Endodermal cell (in vitro differentiated cells): ENCODE results near the gene AQP7. TPM values are rescaled to one million over a fixed set of nuclear protein-coding genes. Genes with fewer than 3 reads are reported as not detected.
"Not testable (repeated sequence)": the region's sequence is repeated elsewhere in the genome, so short reads cannot be mapped to it uniquely, and the experiment has no call there.

Experiments used
- DNase-seq: peaks from one replicate; pipeline ENCODE4 v3.0.0-alpha.2; 2017
- H3K27ac ChIP-seq: 2 replicates; pipeline ENCODE4 v1.5.1; 2013; ENCODE audit warnings: mild to moderate bottlenecking, low read depth, low read length, moderate library complexity
- H3K27me3 ChIP-seq: 2 replicates; pipeline ENCODE4 v1.6.1; 2013; ENCODE audit warnings: mild to moderate bottlenecking, low read length, moderate library complexity; ENCODE audit not compliant: insufficient read depth, control insufficient read depth, poor library complexity, severe bottlenecking
- H3K36me3 ChIP-seq: 2 replicates; pipeline ENCODE4 v1.7.0; 2013; ENCODE audit warnings: mild to moderate bottlenecking, low read length, moderate library complexity; ENCODE audit not compliant: control insufficient read depth, insufficient read depth
- H3K4me1 ChIP-seq: one replicate; pipeline ENCODE4 v1.7.0; 2013; ENCODE audit warnings: low read length; ENCODE audit not compliant: control insufficient read depth, insufficient read depth
- H3K4me3 ChIP-seq: 2 replicates; pipeline ENCODE4 v1.5.1; 2013; ENCODE audit warnings: mild to moderate bottlenecking, low read length, moderate library complexity
- H3K9ac ChIP-seq: 2 replicates; pipeline ENCODE4 v1.6.1; 2013; ENCODE audit warnings: mild to moderate bottlenecking, low read length, moderate library complexity; ENCODE audit not compliant: poor library complexity, severe bottlenecking; ENCODE audit errors: extremely low read depth
- H3K9me3 ChIP-seq: 2 replicates; pipeline ENCODE4 v1.6.1; 2013; ENCODE audit warnings: mild to moderate bottlenecking, low read length, moderate library complexity; ENCODE audit not compliant: control insufficient read depth
- H3K27ac Mint-ChIP-seq: 2 replicates; pipeline ENCODE4 v1.8.0; 2020; ENCODE audit warnings: mixed read lengths
- H3K27me3 Mint-ChIP-seq: 2 replicates; pipeline ENCODE4 v1.8.0; 2021; ENCODE audit warnings: mild to moderate bottlenecking, mixed read lengths; ENCODE audit not compliant: insufficient read depth
- H3K36me3 Mint-ChIP-seq: 2 replicates; pipeline ENCODE4 v1.8.0; 2020; ENCODE audit warnings: low read depth, mixed read lengths
- H3K4me1 Mint-ChIP-seq: 2 replicates; pipeline ENCODE4 v1.8.0; 2020; ENCODE audit warnings: mixed read lengths
- H3K4me3 Mint-ChIP-seq: 2 replicates; pipeline ENCODE4 v1.8.0; 2020; ENCODE audit warnings: mild to moderate bottlenecking, moderate library complexity, mixed read lengths
- H3K9me3 Mint-ChIP-seq: 2 replicates; pipeline ENCODE4 v1.8.0; 2020; ENCODE audit warnings: mild to moderate bottlenecking, mixed read lengths
- CTCF ChIP-seq: fragments of 200-600 bp; sonication (generic); conservative IDR thresholded peaks from 2 replicates; pipeline ENCODE4 v1.5.0; 2021; ENCODE audit warnings: antibody characterized with exemption, mild to moderate bottlenecking
- WGBS, 2 experiments: methylation state at CpG; one replicate each; pipeline versions ENCODE4 v1.1.5 to v1.1.7; 2013; ENCODE audit warnings: missing lambda C conversion rate in 2 of 2, mixed read lengths in 1 of 2; ENCODE audit not compliant: insufficient coverage in 1 of 2, insufficient read length in 1 of 2; 5-methylcytosine and 5-hydroxymethylcytosine counted together
- total RNA-seq, 2 donors: library from RNA; stranded (reverse); fragmentation: NEBNext Ultra II Directional in 1 of 2; extraction: Animal tissue kit (Norgen Biotek cat#: 25700) in 1 of 2; gene quantifications; 2 replicates in 1 of 2; 3 replicates in 1 of 2; pipeline ENCODE4 v1.2.1, GENCODE V29; 2021

AQP7 gene
- total RNA-seq, 2 donors from 2014 or later, result 0.38 TPM; not detected in 1

- not testable (repeated sequence) for H3K9me3 Mint-ChIP-seq, H3K4me1 ChIP-seq, H3K4me1 Mint-ChIP-seq, H3K27ac ChIP-seq, H3K36me3 Mint-ChIP-seq, H3K9ac ChIP-seq, H3K36me3 ChIP-seq, H3K4me3 Mint-ChIP-seq, H3K27me3 ChIP-seq, H3K27me3 Mint-ChIP-seq, H3K9me3 ChIP-seq, H3K27ac Mint-ChIP-seq, H3K4me3 ChIP-seq, DNase-seq
- WGBS, 2 experiments, result 86% methylated on average over 2 of the region's 4 CpGs; no CpG with 5 or more reads in 1 of the 2 experiments
Measured at GRCh38 chr9:33397801-33398200, 4.6 kb downstream of the AQP7 start.

GRCh38 chr9:33395159-33395879 lies 7.0 kb downstream of the AQP7 start:
- not testable (repeated sequence) for H3K9me3 ChIP-seq, H3K4me3 Mint-ChIP-seq, H3K36me3 Mint-ChIP-seq, H3K4me3 ChIP-seq, H3K27ac Mint-ChIP-seq, H3K9ac ChIP-seq, DNase-seq, H3K27me3 ChIP-seq, H3K27ac ChIP-seq, H3K4me1 ChIP-seq, H3K36me3 ChIP-seq, H3K27me3 Mint-ChIP-seq, H3K9me3 Mint-ChIP-seq
- 86 to 93% methylated on average over 11 to 15 of the region's 15 CpGs for WGBS, 2 experiments
- peaks cover 14% of the 10 kb centered on the region for H3K4me1 Mint-ChIP-seq

- H3K4me3 Mint-ChIP-seq, H3K27ac Mint-ChIP-seq, H3K9ac ChIP-seq, H3K36me3 ChIP-seq, H3K27me3 Mint-ChIP-seq, H3K27ac ChIP-seq, H3K9me3 Mint-ChIP-seq, H3K9me3 ChIP-seq, H3K4me3 ChIP-seq, H3K4me1 ChIP-seq, H3K27me3 ChIP-seq, H3K36me3 Mint-ChIP-seq, DNase-seq: not testable (repeated sequence)
- WGBS, 2 experiments, result 95 to 100% methylated on average over 3 of the region's 3 CpGs
- peaks cover 14% of the 10 kb centered on the region for H3K4me1 Mint-ChIP-seq
Measured at GRCh38 chr9:33393986-33394385, 8.4 kb downstream of the AQP7 start.

- no peak for TF ChIP-seq CTCF
- no peak for DNase-seq
- no peak overlapping the region for H3K4me3 Mint-ChIP-seq
- H3K27ac ChIP-seq, result no peak overlapping the region
- H3K27me3 ChIP-seq, result no peaks in the 10 kb centered on the region
- H3K9ac ChIP-seq, result no peak overlapping the region
- no peaks in the 10 kb centered on the region for H3K36me3 ChIP-seq
- H3K9me3 Mint-ChIP-seq, result no peaks in the 10 kb centered on the region
- no peaks in the 10 kb centered on the region for H3K4me1 ChIP-seq
- 89 to 91% methylated on average over 7 to 11 of the region's 11 CpGs for WGBS, 2 experiments
- no peaks in the 10 kb centered on the region for H3K9me3 ChIP-seq
- peaks cover 2% of the 10 kb centered on the region for H3K27me3 Mint-ChIP-seq
- peaks cover 14% of the 10 kb centered on the region for H3K4me1 Mint-ChIP-seq
- no peak overlapping the region for H3K27ac Mint-ChIP-seq
- H3K4me3 ChIP-seq, result no peak overlapping the region
- H3K36me3 Mint-ChIP-seq, result no peaks in the 10 kb centered on the region
Measured at GRCh38 chr9:33393581-33393980, 8.8 kb downstream of the AQP7 start.

- not testable (repeated sequence) for H3K9ac ChIP-seq, H3K27ac ChIP-seq, H3K4me1 ChIP-seq, H3K9me3 Mint-ChIP-seq, H3K27me3 ChIP-seq, H3K4me3 ChIP-seq, H3K27me3 Mint-ChIP-seq, DNase-seq, H3K9me3 ChIP-seq, H3K36me3 ChIP-seq, H3K36me3 Mint-ChIP-seq, H3K4me3 Mint-ChIP-seq
- WGBS, 2 experiments, result 83 to 85% methylated on average over 5 to 7 of the region's 7 CpGs
- Mint-ChIP-seq H3K27ac (peak overlapping the region; percentile 39), H3K4me1 (peaks cover 23% of the 10 kb centered on the region)
Measured at GRCh38 chr9:33392591-33393021, 9.8 kb downstream of the AQP7 start.

- not testable (repeated sequence) for H3K9me3 ChIP-seq, H3K27me3 Mint-ChIP-seq, H3K36me3 Mint-ChIP-seq, H3K27me3 ChIP-seq, H3K4me1 ChIP-seq, H3K4me3 Mint-ChIP-seq, H3K4me3 ChIP-seq, H3K9me3 Mint-ChIP-seq, H3K27ac Mint-ChIP-seq, H3K36me3 ChIP-seq, H3K9ac ChIP-seq
- peaks cover 26% of the 10 kb centered on the region for H3K4me1 Mint-ChIP-seq
- WGBS, 2 experiments, result 56 to 61% methylated on average over 2 to 8 of the region's 9 CpGs
- peak overlapping the region; percentile 52 for H3K27ac ChIP-seq
- peak; percentile 74 for DNase-seq
Measured at GRCh38 chr9:33391111-33391771, 11.1 kb downstream of the AQP7 start.
